Sigmoid colon (tissue), 7 donors: ENCODE data around the gene PSMD7. TPM values are rescaled to one million over a fixed set of nuclear protein-coding genes. Genes with fewer than 3 reads are reported as not detected.

ENCODE experiments used
- DNase-seq: peaks from one replicate; pipeline ENCODE4 v3.0.0-alpha.2; 2019
- H3K27ac ChIP-seq, 4 donors: fragments of 200-600 bp; sonication (generic); one replicate each; pipeline ENCODE4 v1.5.1; 2016 to 2019; ENCODE audit warnings: mild to moderate bottlenecking in 1 of 4
- H3K27me3 ChIP-seq, 3 donors: fragments of 200-600 bp; sonication (generic); one replicate each; pipeline ENCODE4 v1.5.1; 2019; ENCODE audit warnings: mild to moderate bottlenecking in 1 of 3
- H3K36me3 ChIP-seq, 4 donors: fragments of 200-600 bp; sonication (generic); one replicate each; pipeline ENCODE4 v1.5.1; 2016 to 2019
- H3K4me1 ChIP-seq, 4 donors: fragments of 200-600 bp; sonication (generic); one replicate each; pipeline ENCODE4 v1.5.1; 2017 to 2019
- H3K4me3 ChIP-seq, 4 donors: fragments of 200-600 bp; sonication (generic); one replicate each; pipeline ENCODE4 v1.5.1; 2017 to 2019; ENCODE audit warnings: mild to moderate bottlenecking in 2 of 4, moderate library complexity in 1 of 4
- H3K9me3 ChIP-seq, 4 donors: fragments of 200-600 bp in 3 of 4; sonication (generic) in 3 of 4; one replicate each; pipeline versions ENCODE4 v1.5.1 to v1.6.1; 2013 to 2019
- CTCF ChIP-seq, 4 experiments: fragments of 450-650 bp in 3 of 4; fragments of 200-600 bp in 1 of 4; IDR thresholded peaks; one replicate each; pipeline ENCODE4 v1.5.1; 2016 to 2019; ENCODE audit warnings: antibody characterized with exemption in 4 of 4, mild to moderate bottlenecking in 3 of 4, moderate library complexity in 2 of 4
- EP300 ChIP-seq, 4 donors: sonication (generic); formaldehyde crosslinking; IDR thresholded peaks; one replicate each; pipeline ENCODE4 v1.6.1; 2017; ENCODE audit warnings: antibody characterized with exemption in 4 of 4
- POLR2A ChIP-seq, 2 donors: fragments of 450-650 bp; IDR thresholded peaks; one replicate each; pipeline ENCODE4 v1.6.1; 2016; ENCODE audit warnings: antibody characterized with exemption in 2 of 2, mild to moderate bottlenecking in 2 of 2, moderate library complexity in 2 of 2
- POLR2AphosphoS5 ChIP-seq, 4 donors: sonication (generic); formaldehyde crosslinking; IDR thresholded peaks; one replicate each; pipeline ENCODE4 v1.6.1; 2017; ENCODE audit warnings: antibody characterized with exemption in 4 of 4
- WGBS, 2 donors: extraction: QIAGEN DNeasy Blood & Tissue Kit; methylation state at CpG; one replicate each; pipeline ENCODE4 v1.1.7; 2013; 5-methylcytosine and 5-hydroxymethylcytosine counted together
- intact Hi-C: fragments of 100-400 bp; cut with DNase I; formaldehyde crosslinking; loops from one replicate; pipeline ENCODE4 v1.15.1; 2023
- polyA plus RNA-seq, 3 donors: library from polyadenylated mRNA; stranded (reverse); fragments of 200-250 nt; gene quantifications; one replicate each; pipeline ENCODE4 v1.2.3, GENCODE V29; 2013
- total RNA-seq, 4 donors: library from RNA; depleted of rRNA; stranded (reverse); fragments of >200 nt; gene quantifications; one replicate each; pipeline ENCODE4 v1.1.0, GENCODE V29; 2016
- donor health status: healthy with polysubstance abuse.
- donor health status: Bipolar disorder and iron deficiency.
- donor health status: healthy.

Gene PSMD7
- total and polyA plus RNA-seq, 7 donors: 62.9 to 160 (median 85.1) TPM

GRCh38 chr16:74309789-74310781, 13.5 kb downstream of the PSMD7 start:
- intact Hi-C loops: no loop called here
- H3K27ac ChIP-seq: no peak overlapping the region
- TF ChIP-seq CTCF (IDR thresholded peaks at IDR 0.05) (peak; percentile 11 to 68 (median 48)), POLR2A (IDR thresholded peaks at IDR 0.05) (no peak)
- H3K27me3 ChIP-seq: no peaks in the 10 kb centered on the region
- WGBS, 2 donors: 69 to 76% methylated on average over 15 of the region's 15 CpGs
- no peak overlapping the region for H3K4me3 ChIP-seq
- no peaks in the 10 kb centered on the region for H3K9me3 ChIP-seq
- H3K4me1 ChIP-seq: no peaks in the 10 kb centered on the region
- peaks cover 12 to 26% (median 21%) of the 10 kb centered on the region in 4 donors for H3K36me3 ChIP-seq
- no peak for DNase-seq

- DNase-seq: no peak
- Histone ChIP-seq H3K27me3 (no peaks in the 10 kb centered on the region), H3K9me3 (no peaks in the 10 kb centered on the region), H3K27ac (no peak overlapping the region), H3K4me1 (no peaks in the 10 kb centered on the region), H3K4me3 (no peak overlapping the region), H3K36me3 (no peaks in the 10 kb centered on the region)
- TF ChIP-seq CTCF (IDR thresholded peaks at IDR 0.05) (no peak), POLR2AphosphoS5 (IDR thresholded peaks at IDR 0.05) (no peak), POLR2A (IDR thresholded peaks at IDR 0.05) (no peak), EP300 (IDR thresholded peaks at IDR 0.05) (no peak)
- 77 to 86% methylated on average over 7 of the region's 7 CpGs for WGBS, 2 donors
- intact Hi-C loops: no loop called here
Measured at GRCh38 chr16:74315059-74315458, 18.4 kb downstream of the PSMD7 start.

- TF ChIP-seq POLR2A (IDR thresholded peaks at IDR 0.05): no peak
- TF ChIP-seq POLR2AphosphoS5 (IDR thresholded peaks at IDR 0.05): no peak
- TF ChIP-seq CTCF (IDR thresholded peaks at IDR 0.05): no peak
- no peak for TF ChIP-seq EP300 (IDR thresholded peaks at IDR 0.05)
Measured at GRCh38 chr16:74320707-74321106, 24.1 kb downstream of the PSMD7 start.

GRCh38 chr16:74321356-74321755, 24.7 kb downstream of the PSMD7 start:
- DNase-seq: no peak

More at GRCh38 chr16:74320707-74321106, 24.1 kb downstream of the PSMD7 start:
- H3K27ac ChIP-seq: peak overlapping the region in 1 of 4 donors; percentile 67
- no peaks in the 10 kb centered on the region for H3K9me3 ChIP-seq
- 82 to 83% methylated on average over 6 of the region's 6 CpGs for WGBS, 2 donors
- peaks cover 0 to 13% (median 4%) of the 10 kb centered on the region in 4 donors for H3K36me3 ChIP-seq
- no peak overlapping the region for H3K4me3 ChIP-seq
- no peaks in the 10 kb centered on the region for H3K27me3 ChIP-seq
- no peak for DNase-seq
- intact Hi-C loops: no loop called here
- peaks cover 0 to 28% (median 9%) of the 10 kb centered on the region in 4 donors for H3K4me1 ChIP-seq

More at GRCh38 chr16:74321356-74321755, 24.7 kb downstream of the PSMD7 start:
- Histone ChIP-seq H3K27ac (peak overlapping the region in 2 of 4 donors; percentile 67 to 70), H3K4me3 (no peak overlapping the region), H3K4me1 (peaks cover 0 to 28% (median 9%) of the 10 kb centered on the region in 4 donors), H3K27me3 (no peaks in the 10 kb centered on the region), H3K9me3 (no peaks in the 10 kb centered on the region), H3K36me3 (peaks cover 0 to 19% (median 6%) of the 10 kb centered on the region in 4 donors)
- WGBS, 2 donors: 96 to 98% methylated on average over 2 of the region's 2 CpGs
- TF ChIP-seq POLR2A (IDR thresholded peaks at IDR 0.05) (no peak), POLR2AphosphoS5 (IDR thresholded peaks at IDR 0.05) (no peak), CTCF (IDR thresholded peaks at IDR 0.05) (no peak), EP300 (IDR thresholded peaks at IDR 0.05) (no peak)
- intact Hi-C loops: no loop called here
